Activated CD4-positive, alpha-beta memory T cell treated with anti-CD3 and anti-CD28 coated beads for 36 hours (primary cell): Measurements from ENCODE around the gene EIF5. TPM values are rescaled to one million over a fixed set of nuclear protein-coding genes. Genes with fewer than 3 reads are reported as not detected.

Source experiments
- CTCF ChIA-PET: fragments of 350-600 bp; sonication (Branson Sonifier 250); formaldehyde crosslinking; loops from one replicate; lab custom pipeline; 2021; ENCODE audit warnings: antibody characterized with exemption, inconsistent platforms; lab: Charles Lee
- POLR2A ChIA-PET: fragments of 350-600 bp; sonication (Branson Sonifier 250); formaldehyde crosslinking; loops from one replicate; lab custom pipeline; 2021; ENCODE audit warnings: antibody characterized with exemption; lab: Charles Lee
- DNase-seq: peaks from one replicate; pipeline ENCODE4 v3.0.0-alpha.2; 2020
- H3K27ac Mint-ChIP-seq: one replicate; pipeline ENCODE4 v1.8.0; 2021; ENCODE audit warnings: mixed read lengths
- H3K27me3 Mint-ChIP-seq: one replicate; pipeline ENCODE4 v1.8.0; 2021; ENCODE audit warnings: mixed read lengths
- H3K36me3 Mint-ChIP-seq: one replicate; pipeline ENCODE4 v1.8.0; 2021; ENCODE audit warnings: mixed read lengths
- H3K4me1 Mint-ChIP-seq: one replicate; pipeline ENCODE4 v1.8.0; 2021; ENCODE audit warnings: low read depth, mixed read lengths
- H3K4me3 Mint-ChIP-seq: one replicate; pipeline ENCODE4 v1.8.0; 2021; ENCODE audit warnings: mild to moderate bottlenecking, mixed read lengths
- H3K9me3 Mint-ChIP-seq: one replicate; pipeline ENCODE4 v1.8.0; 2021; ENCODE audit warnings: mixed read lengths
- intact Hi-C: fragments of 100-400 bp; cut with micrococcal nuclease; formaldehyde crosslinking; loops from one replicate; pipeline ENCODE4 v1.15.1; 2023
- total RNA-seq, 2 experiments: library from RNA; stranded (reverse); gene quantifications; one replicate each; pipeline ENCODE4 v1.2.3, GENCODE V29; 2021

EIF5 gene
- total RNA-seq, 2 experiments from 2014 or later = 192 to 196 TPM

DNA sequence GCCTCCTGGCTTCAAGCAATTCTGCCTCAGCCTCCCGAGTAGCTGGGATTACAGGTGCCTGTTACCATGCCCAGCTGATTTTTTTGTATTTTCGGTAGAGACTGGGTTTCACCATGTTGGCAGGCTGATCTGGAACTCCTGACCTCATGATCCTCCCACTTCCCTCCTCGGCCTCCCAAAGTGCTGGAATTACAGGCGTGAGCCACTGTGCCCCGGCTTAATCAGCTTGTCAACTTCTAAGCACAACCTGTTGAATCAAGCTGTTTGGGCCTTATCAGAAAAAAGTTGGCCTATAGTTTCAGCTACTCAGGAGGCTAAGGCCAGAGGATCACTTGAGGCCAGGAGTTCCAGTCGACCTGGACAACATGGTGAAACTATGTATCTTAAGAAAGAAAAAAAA, 59.0 kb downstream of the EIF5 start:
- Mint-ChIP-seq H3K4me1 (peaks cover 63% of the 10 kb centered on the region), H3K9me3 (no peaks in the 10 kb centered on the region), H3K27me3 (no peaks in the 10 kb centered on the region), H3K4me3 (no peak overlapping the region), H3K27ac (no peak overlapping the region), H3K36me3 (no peaks in the 10 kb centered on the region)
- POLR2A ChIA-PET = no interaction called here
- CTCF ChIA-PET = interaction anchor here (0.6 to 7.8 kb wide), 11 partner anchors 11 to 198 kb away, joined by 3 to 101 read pairs (median 7); no protein-coding TSS in a partner anchor
- intact Hi-C loops = no loop called here
- DNase-seq = no peak

DNA sequence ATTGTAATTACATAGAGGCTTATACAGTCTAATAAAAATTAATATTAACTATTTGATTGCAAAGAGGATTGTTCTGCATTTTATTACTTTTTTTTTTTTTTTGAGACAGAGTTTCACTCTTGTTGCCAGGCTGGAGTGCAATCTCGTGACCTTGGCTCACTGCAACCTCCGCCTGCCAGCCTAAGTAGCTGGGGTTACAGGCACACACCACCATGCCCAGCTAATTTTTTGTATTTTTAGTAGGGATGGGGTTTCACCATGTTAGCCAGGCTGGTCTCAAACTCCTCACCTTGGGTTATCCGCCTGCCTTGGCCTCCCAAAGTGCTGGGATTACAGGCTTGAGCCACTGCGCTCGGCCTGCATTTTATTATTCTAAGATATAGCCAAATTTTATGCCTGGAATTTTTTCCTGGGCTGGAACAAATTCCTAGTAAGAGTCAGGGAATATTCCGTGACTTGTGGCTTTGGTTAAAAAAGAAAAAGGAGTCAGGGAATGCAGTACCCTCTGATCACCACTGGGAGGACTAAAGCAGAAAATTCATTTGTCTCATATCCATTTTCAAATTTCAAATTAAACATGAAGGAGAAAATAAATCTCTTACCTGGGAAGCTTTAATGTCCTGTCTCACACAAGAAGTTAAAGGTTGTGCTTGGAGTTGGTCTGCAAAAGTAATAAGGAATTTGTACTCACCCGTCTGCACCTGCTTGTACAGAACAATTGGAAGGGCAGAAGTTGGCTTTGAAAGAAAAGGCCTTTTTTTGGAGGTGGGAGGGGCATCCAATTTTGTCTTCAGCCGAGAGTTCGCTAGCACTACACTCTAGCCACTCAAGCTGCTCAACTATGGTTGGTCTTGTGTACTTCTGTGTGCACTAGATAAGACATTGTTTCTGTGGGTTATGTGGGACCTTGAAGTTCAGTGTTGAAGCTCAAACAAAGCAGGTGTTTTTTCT, 59.9 kb downstream of the EIF5 start:
- Mint-ChIP-seq H3K9me3 (no peaks in the 10 kb centered on the region), H3K36me3 (peaks cover 3% of the 10 kb centered on the region), H3K4me3 (no peak overlapping the region), H3K27ac (no peak overlapping the region), H3K27me3 (no peaks in the 10 kb centered on the region), H3K4me1 (peaks cover 63% of the 10 kb centered on the region)
- intact Hi-C loops = loop anchor here (1.0 kb wide), 1 partner anchor 9 kb away; the partner anchor contains the start of gene MARK3
- ChIA-PET CTCF (interaction anchor here (0.5 to 7.8 kb wide), 18 partner anchors 10 to 441 kb away, joined by 3 to 101 read pairs (median 4); no protein-coding TSS in a partner anchor), POLR2A (no interaction called here)
- no peak for DNase-seq

Other genes with a start within 250 kb of the EIF5 start
- not detected for gene EXOC3L4, start 239.5 kb upstream of the EIF5 start, total RNA-seq
- gene TNFAIP2, start 210.8 kb upstream of the EIF5 start, total RNA-seq = under 1 TPM; 0.50 to 0.56 TPM
- 10 to 100 TPM; 63.4 to 69.1 TPM for gene MARK3, start 51.2 kb downstream of the EIF5 start, total RNA-seq
- gene CKB, start 188.6 kb downstream of the EIF5 start, total RNA-seq = 1 to 10 TPM; 5.9 to 6.1 TPM
- gene TRMT61A, start 195.0 kb downstream of the EIF5 start, total RNA-seq = 1 to 10 TPM; 7.4 to 7.6 TPM
- 10 to 100 TPM; 23.2 to 23.8 TPM for gene BAG5, start 228.4 kb downstream of the EIF5 start, total RNA-seq
- 10 to 100 TPM; 46.2 to 48.9 TPM for gene COA8, start 228.7 kb downstream of the EIF5 start, total RNA-seq